B cell (primary cell): ENCODE measurements around the gene ZNF695.

ENCODE experiments used
- CTCF ChIP-seq: fragments of 200-600 bp; IDR thresholded peaks from one replicate; pipeline ENCODE4 v1.8.0; 2022; ENCODE audit warnings: antibody characterized with exemption, mild to moderate bottlenecking
- EZH2 ChIP-seq: IDR thresholded peaks from 2 replicates; pipeline ENCODE4 v1.6.1; 2012; ENCODE audit warnings: borderline replicate concordance, low read depth, mild to moderate bottlenecking, moderate library complexity, low read length; ENCODE audit not compliant: insufficient read depth, poor library complexity, severe bottlenecking

- TF ChIP-seq CTCF: no peak
- TF ChIP-seq EZH2: no peak
These were observed at the start of gene ZNF695 for GRCh38 chr1:247007511-247008405.
